Panc1 (cell line): ENCODE data around the gene NFIB. TPM values are rescaled to one million over a fixed set of nuclear protein-coding genes. Genes with fewer than 3 reads are reported as not detected.

Experiments used
- ATAC-seq: fragments of 200-7000 bp; cut with Tn5 transposase; 2 replicates; pipeline ENCODE4 v1.9.1; 2020; ENCODE audit warnings: mild to moderate bottlenecking, moderate library complexity
- BruUV-seq: library from RNA; stranded (reverse); fragments of 400-500 nt; replicated peaks from 2 replicates; lab custom pipeline; 2021; lab: Mats Ljungman, UMichigan
- CTCF ChIA-PET: fragments of 300-600 bp; sonication (Branson Sonifier 250); formaldehyde crosslinking; loops from one replicate; lab custom pipeline; 2022; ENCODE audit warnings: antibody characterized with exemption; lab: Charles Lee
- POLR2A ChIA-PET: fragments of 300-600 bp; sonication (Branson Sonifier 250); formaldehyde crosslinking; loops from one replicate; lab custom pipeline; 2022; ENCODE audit warnings: antibody characterized with exemption; lab: Charles Lee
- DNase-seq: peaks from one replicate; pipeline ENCODE4 v3.0.0-alpha.2; 2010; ENCODE audit warnings: low read depth, low spot score
- H3K27ac ChIP-seq: 2 replicates; pipeline ENCODE4 v1.5.1; 2011; ENCODE audit warnings: mild to moderate bottlenecking, low read length, inconsistent platforms
- H3K27me3 ChIP-seq: fragments of 200-500 bp; sonication (Bioruptor generic); 2 replicates; pipeline ENCODE4 v1.6.0; 2014; ENCODE audit warnings: low read length, inconsistent platforms; ENCODE audit not compliant: control insufficient read depth, insufficient read depth
- H3K36me3 ChIP-seq: fragments of 200-500 bp; sonication (Bioruptor generic); 2 replicates; pipeline ENCODE4 v1.5.1; 2014; ENCODE audit warnings: inconsistent platforms, mild to moderate bottlenecking, low read length, moderate library complexity; ENCODE audit not compliant: control insufficient read depth, insufficient read depth
- H3K4me1 ChIP-seq: 2 replicates; pipeline ENCODE4 v1.5.1; 2011; ENCODE audit warnings: inconsistent platforms, mild to moderate bottlenecking, low read length, moderate library complexity; ENCODE audit not compliant: control insufficient read depth, insufficient read depth
- H3K4me3 ChIP-seq, 2 experiments: 2 replicates each; pipeline ENCODE4 v1.5.1; 2011 to 2012; ENCODE audit warnings: low read depth in 2 of 2, low read length in 2 of 2, mild to moderate bottlenecking in 2 of 2, inconsistent platforms in 1 of 2, moderate library complexity in 1 of 2
- H3K9me3 ChIP-seq: fragments of 200-500 bp; sonication (Bioruptor generic); 2 replicates; pipeline ENCODE4 v1.5.1; 2014; ENCODE audit warnings: low read depth, mild to moderate bottlenecking, inconsistent platforms, low read length, moderate library complexity; ENCODE audit not compliant: control insufficient read depth, insufficient read depth
- POLR2AphosphoS5 ChIP-seq: IDR thresholded peaks from 2 replicates; pipeline ENCODE4 v1.6.1; 2012; ENCODE audit warnings: mild to moderate bottlenecking, low read depth, low read length, moderate library complexity
- SIN3A ChIP-seq: IDR thresholded peaks from 2 replicates; pipeline ENCODE4 v1.6.1; 2012; ENCODE audit warnings: low read depth, mild to moderate bottlenecking, low read length, moderate library complexity, borderline replicate concordance; ENCODE audit not compliant: insufficient read depth
- TCF7L2 ChIP-seq: IDR thresholded peaks from 2 replicates; pipeline ENCODE4 v1.6.1; 2011; ENCODE audit warnings: mild to moderate bottlenecking, low read depth, low read length, inconsistent platforms
- in situ Hi-C: cut with HindIII; loops from 2 replicates; pipeline ENCODE4 v1.10.0; 2016; ENCODE audit warnings: low sequenced_read_pairs, low pct_unique_long_range_greater_than_20kb
- intact Hi-C: fragments of 100-400 bp; cut with micrococcal nuclease; formaldehyde crosslinking; loops from one replicate; pipeline ENCODE4 v1.10.0; 2022; ENCODE audit not compliant: unreplicated experiment
- total RNA-seq: library from RNA; stranded (reverse); gene quantifications from one replicate; pipeline ENCODE4 v1.2.1, GENCODE V29; 2021; ENCODE audit not compliant: unreplicated experiment
- TF ChIP-seq, protein P1 (sequence below), 2 experiments: IDR thresholded peaks; 2 replicates each; pipeline ENCODE4 v1.6.1; 2011 to 2012; ENCODE audit warnings: low read depth in 2 of 2, control low read depth in 1 of 2, low read length in 1 of 2, mild to moderate bottlenecking in 1 of 2, moderate library complexity in 1 of 2; ENCODE audit not compliant: insufficient read depth in 1 of 2
- TF ChIP-seq, protein P2 (sequence below): fragments of 450-650 bp; IDR thresholded peaks from 2 replicates; pipeline ENCODE4 v1.5.1; 2017; ENCODE audit warnings: mild to moderate bottlenecking

NFIB gene
- total RNA-seq, 1 experiment from 2014 or later, result 26.7 TPM

- H3K4me1 ChIP-seq, result peaks cover 4% of the 10 kb centered on the region; the same call in 1 of the 2 replicates
- no peak for DNase-seq
- ChIA-PET CTCF (interaction anchor here (0.6 kb wide), 1 partner anchor 58 kb away, joined by 4 read pairs; no protein-coding TSS in a partner anchor), POLR2A (no interaction called here)
- in situ Hi-C loops (no loop called here), intact Hi-C loops (no loop called here)
- TF ChIP-seq SIN3A, result no peak
- no peak for TF ChIP-seq POLR2AphosphoS5
- TF ChIP-seq, protein P1, sequence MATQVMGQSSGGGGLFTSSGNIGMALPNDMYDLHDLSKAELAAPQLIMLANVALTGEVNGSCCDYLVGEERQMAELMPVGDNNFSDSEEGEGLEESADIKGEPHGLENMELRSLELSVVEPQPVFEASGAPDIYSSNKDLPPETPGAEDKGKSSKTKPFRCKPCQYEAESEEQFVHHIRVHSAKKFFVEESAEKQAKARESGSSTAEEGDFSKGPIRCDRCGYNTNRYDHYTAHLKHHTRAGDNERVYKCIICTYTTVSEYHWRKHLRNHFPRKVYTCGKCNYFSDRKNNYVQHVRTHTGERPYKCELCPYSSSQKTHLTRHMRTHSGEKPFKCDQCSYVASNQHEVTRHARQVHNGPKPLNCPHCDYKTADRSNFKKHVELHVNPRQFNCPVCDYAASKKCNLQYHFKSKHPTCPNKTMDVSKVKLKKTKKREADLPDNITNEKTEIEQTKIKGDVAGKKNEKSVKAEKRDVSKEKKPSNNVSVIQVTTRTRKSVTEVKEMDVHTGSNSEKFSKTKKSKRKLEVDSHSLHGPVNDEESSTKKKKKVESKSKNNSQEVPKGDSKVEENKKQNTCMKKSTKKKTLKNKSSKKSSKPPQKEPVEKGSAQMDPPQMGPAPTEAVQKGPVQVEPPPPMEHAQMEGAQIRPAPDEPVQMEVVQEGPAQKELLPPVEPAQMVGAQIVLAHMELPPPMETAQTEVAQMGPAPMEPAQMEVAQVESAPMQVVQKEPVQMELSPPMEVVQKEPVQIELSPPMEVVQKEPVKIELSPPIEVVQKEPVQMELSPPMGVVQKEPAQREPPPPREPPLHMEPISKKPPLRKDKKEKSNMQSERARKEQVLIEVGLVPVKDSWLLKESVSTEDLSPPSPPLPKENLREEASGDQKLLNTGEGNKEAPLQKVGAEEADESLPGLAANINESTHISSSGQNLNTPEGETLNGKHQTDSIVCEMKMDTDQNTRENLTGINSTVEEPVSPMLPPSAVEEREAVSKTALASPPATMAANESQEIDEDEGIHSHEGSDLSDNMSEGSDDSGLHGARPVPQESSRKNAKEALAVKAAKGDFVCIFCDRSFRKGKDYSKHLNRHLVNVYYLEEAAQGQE (IDR thresholded peaks at IDR 0.05; ENCODE audit: insufficient read depth in 1 of 2, low read depth in 2 of 2, low read length in 1 of 2), result no peak
- TF ChIP-seq, protein P2, sequence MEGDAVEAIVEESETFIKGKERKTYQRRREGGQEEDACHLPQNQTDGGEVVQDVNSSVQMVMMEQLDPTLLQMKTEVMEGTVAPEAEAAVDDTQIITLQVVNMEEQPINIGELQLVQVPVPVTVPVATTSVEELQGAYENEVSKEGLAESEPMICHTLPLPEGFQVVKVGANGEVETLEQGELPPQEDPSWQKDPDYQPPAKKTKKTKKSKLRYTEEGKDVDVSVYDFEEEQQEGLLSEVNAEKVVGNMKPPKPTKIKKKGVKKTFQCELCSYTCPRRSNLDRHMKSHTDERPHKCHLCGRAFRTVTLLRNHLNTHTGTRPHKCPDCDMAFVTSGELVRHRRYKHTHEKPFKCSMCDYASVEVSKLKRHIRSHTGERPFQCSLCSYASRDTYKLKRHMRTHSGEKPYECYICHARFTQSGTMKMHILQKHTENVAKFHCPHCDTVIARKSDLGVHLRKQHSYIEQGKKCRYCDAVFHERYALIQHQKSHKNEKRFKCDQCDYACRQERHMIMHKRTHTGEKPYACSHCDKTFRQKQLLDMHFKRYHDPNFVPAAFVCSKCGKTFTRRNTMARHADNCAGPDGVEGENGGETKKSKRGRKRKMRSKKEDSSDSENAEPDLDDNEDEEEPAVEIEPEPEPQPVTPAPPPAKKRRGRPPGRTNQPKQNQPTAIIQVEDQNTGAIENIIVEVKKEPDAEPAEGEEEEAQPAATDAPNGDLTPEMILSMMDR, result no peak
- no peak for TF ChIP-seq TCF7L2
- no peaks in the 10 kb centered on the region for H3K27me3 ChIP-seq
- no peaks in the 10 kb centered on the region for H3K36me3 ChIP-seq
- no peak for ATAC-seq
- H3K9me3 ChIP-seq, result no peaks in the 10 kb centered on the region
- no TSS peak for BruUV-seq
- H3K27ac ChIP-seq, result no peak overlapping the region
- no peak overlapping the region for H3K4me3 ChIP-seq
Measured at GRCh38 chr9:14247577-14247976, 66.4 kb downstream of the NFIB start.

DNA sequence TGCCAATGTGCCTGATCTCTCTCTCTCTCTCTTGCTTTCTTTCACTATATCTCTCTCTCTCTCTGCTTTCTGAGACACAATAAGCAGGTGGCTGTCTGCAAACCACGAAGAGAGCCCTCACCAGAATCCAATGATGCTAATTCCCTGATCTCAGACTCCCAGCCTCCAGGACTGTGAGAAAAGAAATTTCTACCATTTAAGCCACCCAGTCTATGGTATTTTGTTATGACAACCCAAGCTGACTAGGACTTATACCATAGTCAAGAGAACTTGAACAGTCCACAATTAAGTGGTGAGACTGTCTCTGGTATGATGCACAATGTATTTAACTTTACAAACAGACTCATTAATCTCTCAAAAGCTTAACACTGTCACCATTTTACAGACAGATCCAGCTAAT lies 67.0 kb downstream of the NFIB start:
- no peak for DNase-seq
- intact Hi-C loops, result no loop called here
- TF ChIP-seq, protein P2, result no peak
- peaks cover 4% of the 10 kb centered on the region; the same call in 1 of the 2 replicates for H3K4me1 ChIP-seq
- H3K27ac ChIP-seq, result no peak overlapping the region
- no peak for ATAC-seq
- no peaks in the 10 kb centered on the region for H3K36me3 ChIP-seq
- no TSS peak for BruUV-seq
- POLR2A ChIA-PET, result no interaction called here
- CTCF ChIA-PET, result no interaction called here
- in situ Hi-C loops, result no loop called here
- no peak overlapping the region for H3K4me3 ChIP-seq
- H3K9me3 ChIP-seq, result no peaks in the 10 kb centered on the region
- no peaks in the 10 kb centered on the region for H3K27me3 ChIP-seq
